GM21576 (cell line): ENCODE results near the gene DGKZ.
"Not testable (repeated sequence)": the region's sequence is repeated elsewhere in the genome, so short reads cannot be mapped to it uniquely, and the experiment has no call there.

Source experiments
- ATAC-seq: cut with Tn5 transposase; IDR thresholded peaks from one replicate; pipeline ENCODE4 v1.9.1; 2021; ENCODE audit warnings: mild to moderate bottlenecking, moderate library complexity; ENCODE audit not compliant: unreplicated experiment

DGKZ gene, protein sequence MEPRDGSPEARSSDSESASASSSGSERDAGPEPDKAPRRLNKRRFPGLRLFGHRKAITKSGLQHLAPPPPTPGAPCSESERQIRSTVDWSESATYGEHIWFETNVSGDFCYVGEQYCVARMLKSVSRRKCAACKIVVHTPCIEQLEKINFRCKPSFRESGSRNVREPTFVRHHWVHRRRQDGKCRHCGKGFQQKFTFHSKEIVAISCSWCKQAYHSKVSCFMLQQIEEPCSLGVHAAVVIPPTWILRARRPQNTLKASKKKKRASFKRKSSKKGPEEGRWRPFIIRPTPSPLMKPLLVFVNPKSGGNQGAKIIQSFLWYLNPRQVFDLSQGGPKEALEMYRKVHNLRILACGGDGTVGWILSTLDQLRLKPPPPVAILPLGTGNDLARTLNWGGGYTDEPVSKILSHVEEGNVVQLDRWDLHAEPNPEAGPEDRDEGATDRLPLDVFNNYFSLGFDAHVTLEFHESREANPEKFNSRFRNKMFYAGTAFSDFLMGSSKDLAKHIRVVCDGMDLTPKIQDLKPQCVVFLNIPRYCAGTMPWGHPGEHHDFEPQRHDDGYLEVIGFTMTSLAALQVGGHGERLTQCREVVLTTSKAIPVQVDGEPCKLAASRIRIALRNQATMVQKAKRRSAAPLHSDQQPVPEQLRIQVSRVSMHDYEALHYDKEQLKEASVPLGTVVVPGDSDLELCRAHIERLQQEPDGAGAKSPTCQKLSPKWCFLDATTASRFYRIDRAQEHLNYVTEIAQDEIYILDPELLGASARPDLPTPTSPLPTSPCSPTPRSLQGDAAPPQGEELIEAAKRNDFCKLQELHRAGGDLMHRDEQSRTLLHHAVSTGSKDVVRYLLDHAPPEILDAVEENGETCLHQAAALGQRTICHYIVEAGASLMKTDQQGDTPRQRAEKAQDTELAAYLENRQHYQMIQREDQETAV

DNA sequence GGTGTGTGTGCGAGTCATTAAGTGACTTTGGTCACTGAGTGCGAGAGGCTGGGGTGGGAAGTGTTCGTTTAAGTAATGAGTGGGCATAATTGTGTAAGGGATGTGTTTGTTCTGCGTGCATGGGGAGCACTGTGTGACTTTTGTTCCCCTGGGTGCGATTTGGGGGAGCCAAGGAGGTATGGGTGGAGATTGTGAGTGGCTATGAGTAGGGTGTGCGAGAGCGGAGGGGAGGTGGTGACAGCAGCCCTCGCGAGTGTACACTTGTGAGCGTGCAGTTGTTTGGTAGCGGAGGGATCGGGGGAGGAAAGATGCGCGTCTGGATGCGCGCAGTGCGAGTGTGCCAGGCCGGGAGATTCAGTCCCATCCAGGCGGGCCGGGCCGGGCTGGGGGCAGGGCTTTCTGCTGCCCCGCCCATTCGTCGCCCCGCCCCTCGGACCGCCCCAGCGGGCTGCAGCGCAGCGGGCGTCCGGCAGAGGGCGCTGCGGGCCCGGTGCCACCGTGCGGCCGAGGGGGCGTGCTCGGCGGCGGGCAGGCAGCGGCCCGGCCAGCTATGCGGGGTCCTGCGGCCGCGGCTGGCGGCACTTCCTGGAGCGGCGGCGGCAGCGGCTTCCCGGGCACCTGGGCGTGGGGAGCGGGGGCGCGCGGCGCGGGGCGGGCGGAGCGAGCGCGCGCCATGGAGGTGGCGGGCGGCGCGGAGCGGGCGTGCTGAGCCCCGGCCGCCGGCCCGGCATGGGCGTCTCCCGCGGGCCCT is at the start of gene DGKZ:
TSS of gene DGKZ (plus strand) at position 578 of the 751 bp plus-strand sequence. CDS start 197 bp downstream, outside the sequence.
- ATAC-seq = peak; percentile 60

DNA sequence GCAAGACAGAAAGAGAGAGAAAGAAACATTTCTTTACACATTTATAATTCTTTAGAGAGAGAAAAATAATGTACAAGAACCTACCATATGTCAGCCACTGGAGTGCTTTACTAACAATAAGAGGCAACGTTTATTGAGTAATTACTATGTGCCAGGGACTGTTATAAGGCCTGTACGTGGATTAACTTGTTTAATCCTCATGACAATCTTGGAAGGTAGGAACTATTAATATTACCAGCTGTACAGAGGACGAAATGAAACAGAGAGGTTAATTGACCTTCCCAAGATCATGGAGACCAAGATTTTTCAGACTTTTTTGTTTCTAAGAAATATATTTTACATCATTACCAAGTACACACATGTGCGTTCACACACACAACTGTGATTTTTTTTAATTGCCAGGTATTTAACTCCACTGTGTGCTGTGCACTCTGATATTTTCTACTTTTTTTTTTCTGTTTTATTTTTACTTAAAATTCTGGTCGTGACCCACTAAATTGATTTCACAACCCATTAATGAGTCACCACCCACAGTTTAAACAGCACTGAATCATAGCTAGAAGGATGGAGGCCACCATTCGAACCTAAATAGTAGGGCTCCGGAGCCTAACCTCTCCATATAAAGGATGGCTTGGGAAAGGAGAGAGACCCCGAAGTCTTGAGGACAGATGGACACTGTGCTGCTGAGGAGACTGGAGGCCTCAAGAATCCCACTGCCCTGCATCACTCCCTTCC is 48.4 kb upstream of the DGKZ start:
- ATAC-seq = no peak

DNA sequence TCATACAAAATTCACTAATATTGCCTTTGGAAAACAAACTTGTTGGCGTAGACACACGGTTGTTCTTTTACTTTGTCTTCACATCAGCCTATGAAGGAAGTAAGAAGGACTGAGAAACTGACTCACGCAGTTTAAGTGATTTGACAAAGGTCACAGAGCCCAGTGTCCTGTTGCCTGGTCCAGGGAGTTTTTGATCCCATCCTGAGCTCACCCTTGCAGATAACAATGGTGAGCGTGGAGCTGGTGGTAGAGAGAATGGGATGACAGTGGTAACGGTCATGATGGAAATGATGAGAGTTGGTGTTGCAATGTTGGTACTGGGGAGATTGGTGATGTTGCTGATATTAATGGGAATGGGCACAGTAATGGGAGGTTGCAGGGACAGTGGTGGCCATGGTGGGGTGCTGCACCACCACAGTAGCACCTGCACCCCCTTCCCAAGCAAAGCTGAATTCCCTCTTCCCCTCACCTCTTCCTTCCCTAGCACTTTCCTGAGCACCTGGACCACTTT is 47.8 kb upstream of the DGKZ start:
- ATAC-seq = no peak

DNA sequence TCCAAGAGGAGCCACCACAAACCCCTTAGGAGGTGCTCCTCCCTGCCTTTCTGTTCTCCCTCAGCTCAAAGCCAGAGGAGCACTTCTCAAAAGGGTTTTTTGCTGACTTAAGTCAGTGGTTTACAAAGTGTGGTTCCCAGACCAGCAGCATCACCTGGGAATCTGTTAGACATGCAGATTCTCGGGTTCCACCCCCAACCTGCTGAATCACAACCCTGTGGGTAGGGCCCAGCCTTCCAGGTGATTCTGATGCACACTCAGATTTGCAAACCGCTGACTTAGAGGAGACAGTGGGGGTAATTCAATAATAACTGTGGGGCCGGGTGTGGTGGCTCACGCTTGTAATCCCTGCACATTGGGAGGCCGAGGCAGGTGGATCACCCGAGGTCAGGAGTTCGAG is 47.0 kb upstream of the DGKZ start:
- ATAC-seq = no peak

DNA sequence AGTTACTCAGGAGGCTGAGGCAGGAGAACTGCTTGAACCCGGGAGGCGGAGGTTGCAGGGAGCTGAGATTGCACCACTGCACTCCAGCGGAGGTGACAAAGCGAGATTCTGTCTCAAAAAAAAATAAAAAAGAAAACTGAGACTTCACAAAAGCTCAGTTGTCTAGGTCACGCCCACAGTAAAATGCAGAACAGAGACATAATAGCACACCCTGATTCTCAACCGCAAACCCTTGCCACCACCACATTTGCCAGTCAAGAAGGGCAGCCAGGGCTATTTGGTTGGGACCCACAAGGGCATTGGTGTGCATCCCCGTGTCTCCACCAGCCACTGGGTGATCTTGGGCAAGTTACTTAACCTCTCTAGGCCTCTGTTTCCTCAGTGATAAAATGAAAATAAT is 44.4 kb upstream of the DGKZ start:
- peak; percentile 95 for ATAC-seq

DNA sequence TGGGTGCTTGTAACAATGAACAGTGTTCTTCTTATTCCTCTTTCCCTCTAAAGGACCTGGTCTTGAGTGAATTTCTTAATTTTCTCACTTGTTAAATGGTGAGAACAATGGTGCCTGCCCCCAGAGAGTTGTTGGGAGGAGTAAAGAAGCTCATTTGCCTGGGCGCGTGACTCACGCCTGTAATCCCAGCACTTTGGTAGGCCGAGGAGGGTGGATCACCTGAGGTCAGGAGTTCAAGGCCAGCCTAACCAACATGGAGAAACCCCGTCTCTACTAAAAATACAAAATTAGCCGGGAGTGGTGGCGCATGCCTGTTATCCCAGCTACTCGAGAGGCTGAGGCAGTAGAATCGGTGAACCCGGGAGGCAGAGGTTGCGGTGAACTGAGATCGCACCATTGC is 43.2 kb upstream of the DGKZ start:
- not testable (repeated sequence) for ATAC-seq

DNA sequence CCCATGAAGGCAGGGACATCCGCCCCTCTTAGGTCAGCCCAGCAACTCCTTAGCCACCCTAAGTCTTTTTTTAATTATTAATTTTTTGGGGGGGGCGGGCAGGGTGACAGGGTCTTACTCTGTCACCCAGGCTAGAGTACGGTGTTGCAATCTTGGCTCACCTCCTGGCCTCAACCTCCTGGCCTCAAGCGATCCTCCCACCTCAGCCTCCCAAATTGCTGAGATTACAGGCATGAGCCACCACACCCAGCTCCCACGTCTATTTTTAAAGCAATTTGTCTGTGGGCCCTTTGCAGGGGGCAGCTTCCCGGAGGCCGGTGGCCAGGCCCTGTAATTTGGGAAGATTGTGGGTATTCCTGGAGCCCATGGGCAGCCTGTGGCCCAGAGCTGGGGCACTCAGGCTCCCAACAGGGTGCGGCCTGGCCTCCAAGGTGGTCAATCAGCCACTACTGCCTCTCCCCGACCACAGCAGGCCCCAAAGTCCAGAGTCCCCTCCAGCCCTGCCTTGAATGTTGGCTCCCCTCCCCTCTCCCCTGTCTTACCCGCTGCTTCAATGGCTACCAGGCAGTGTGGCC is 42.6 kb upstream of the DGKZ start:
- no peak for ATAC-seq

DNA sequence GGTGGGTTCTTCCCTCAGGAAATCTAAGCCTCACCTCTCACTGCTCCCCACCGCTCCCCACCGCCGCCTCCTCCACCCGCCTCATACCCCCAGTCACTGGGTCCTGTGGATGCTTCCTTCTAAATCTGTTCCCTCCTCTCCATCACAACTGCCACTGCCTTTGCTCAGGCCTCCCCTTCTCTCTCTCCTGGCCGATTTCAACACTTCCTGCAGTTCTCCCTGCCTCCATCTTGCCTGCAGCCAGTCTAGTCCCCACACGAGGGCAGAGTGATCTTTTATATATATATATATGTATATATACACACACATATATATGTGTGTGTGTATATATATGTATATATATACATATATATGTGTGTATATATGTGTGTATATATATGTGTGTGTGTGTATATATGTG is 42.0 kb upstream of the DGKZ start:
- no peak for ATAC-seq

DNA sequence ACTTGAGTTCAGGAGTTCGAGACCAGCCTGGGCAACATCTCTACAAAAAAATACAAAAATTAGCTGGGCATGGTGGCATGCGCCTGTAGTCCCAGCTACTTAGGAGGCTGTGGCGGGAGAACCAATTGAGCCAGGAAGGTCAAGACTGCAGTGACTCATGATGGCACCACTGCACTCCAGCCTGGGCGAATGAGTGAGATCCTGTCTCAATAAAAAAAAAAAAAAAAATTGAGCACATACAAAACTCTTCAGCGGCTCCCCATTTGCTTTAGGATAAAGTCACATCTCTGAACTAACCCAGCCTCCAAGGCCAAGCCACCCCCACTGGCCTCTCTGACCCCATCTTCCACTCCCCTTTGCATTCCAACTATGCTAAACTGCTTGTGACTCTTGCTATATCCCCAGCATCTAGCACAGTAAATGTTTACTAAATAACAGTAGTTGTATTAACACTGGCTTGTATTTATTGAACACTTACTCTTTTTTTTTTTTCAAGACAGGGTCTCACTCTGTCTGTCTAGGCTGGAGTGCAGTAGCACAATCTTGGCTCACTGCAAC is 40.9 kb upstream of the DGKZ start:
- ATAC-seq = no peak

DNA sequence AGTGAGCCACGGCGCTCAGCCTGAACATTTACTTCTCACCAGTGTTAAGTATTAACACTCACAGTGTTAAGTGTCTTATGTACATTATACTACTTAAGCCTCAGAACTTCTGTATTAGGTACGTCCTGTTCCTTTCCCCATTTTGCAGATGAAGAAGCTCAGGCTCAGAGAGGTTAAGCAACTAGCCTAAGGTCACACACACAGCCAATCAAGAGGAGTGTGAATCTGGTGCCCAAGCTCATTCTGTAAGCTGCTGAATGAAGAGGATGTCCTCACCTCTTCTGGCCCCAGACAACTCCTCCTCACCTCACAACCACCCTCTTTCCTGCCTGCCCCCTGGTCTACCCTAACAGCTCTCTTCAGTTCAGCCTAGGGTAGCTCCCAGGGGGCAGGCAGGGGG is 39.9 kb upstream of the DGKZ start:
- ATAC-seq = no peak

DNA sequence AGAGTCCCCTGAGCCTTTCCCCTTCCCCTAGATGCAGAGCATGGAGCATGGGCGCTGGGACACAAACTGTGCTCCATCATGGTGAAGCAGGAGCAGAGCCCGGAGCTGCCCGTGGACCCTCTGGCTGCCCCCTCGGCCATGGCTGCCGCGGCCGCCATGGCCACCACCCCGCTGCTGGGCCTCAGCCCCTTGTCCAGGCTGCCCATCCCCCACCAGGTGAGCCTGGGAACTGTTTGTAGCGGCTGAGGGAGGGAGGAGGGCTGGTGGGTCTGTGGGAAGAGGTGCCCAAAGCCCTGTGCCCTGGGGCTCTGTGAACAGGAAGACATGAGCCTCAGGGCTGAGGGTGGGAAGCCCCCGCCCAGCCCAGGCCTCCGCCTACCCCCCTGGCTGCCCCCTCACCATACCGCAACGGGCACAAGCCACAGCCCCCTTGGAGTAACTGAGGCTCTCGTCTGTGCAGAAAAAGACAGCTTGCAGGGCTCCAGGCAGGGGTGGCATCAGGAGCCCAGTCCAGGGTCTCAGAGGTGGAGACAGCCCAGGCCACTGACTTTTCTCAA is 39.4 kb upstream of the DGKZ start:
- ATAC-seq = no peak

DNA sequence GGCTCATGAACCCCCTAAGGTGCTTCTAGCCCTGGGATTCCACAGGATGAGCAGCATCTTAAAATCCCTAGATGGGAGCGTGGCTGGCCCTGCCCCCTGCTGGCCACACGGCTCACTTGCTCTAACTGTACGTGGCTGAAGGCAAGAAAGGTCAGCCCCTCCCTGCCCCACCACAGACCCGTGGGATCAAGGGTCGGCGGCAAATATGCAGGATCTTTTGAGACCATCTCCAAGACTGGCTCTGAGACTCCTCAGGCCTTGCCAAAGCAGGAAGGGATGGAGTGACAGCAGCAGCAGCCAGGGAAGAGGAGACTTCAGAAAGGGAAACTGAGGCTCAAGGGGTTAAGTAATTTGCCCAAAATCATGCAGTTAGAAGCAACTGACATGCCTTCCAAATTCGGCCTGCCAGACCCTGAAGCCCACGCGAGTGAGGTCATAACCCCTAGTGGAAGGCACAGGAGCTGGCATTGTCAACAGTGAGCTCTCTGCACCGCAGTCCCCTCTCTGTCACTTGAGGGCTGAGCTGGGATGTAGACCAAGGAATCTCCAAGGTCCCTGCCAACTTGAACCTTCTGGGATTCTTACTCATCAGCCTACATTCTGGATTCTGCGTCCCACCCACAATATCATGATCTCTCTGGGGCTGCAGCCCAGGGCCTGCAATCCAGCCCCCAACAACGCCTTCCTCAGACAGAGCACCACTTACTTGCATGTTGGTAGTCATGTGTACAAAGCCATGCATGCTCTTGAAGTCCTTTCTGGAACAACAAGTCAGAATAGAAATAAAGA is 38.4 kb upstream of the DGKZ start:
- ATAC-seq = peak; percentile 47

DNA sequence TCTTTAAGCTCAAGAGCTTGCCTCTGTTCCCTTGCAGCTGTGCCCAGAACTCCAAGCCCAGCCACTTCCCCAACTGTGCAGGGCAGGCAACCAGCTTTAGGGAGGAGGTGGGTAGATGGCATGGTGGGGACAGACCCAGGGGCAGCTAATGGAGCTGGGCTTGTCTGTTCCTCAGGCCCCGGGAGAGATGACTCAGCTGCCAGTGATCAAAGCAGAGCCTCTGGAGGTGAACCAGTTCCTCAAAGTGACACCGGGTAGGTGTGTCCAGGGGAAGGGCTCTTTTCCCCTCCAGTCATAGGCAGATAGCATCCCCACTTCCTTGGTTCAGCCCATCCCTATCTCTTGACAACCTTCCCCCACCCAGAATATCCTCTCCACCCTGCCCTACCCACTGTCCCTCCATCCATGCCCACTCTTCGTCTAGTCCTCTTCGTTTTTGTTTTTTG is 37.4 kb upstream of the DGKZ start:
- peak; percentile 66 for ATAC-seq

DNA sequence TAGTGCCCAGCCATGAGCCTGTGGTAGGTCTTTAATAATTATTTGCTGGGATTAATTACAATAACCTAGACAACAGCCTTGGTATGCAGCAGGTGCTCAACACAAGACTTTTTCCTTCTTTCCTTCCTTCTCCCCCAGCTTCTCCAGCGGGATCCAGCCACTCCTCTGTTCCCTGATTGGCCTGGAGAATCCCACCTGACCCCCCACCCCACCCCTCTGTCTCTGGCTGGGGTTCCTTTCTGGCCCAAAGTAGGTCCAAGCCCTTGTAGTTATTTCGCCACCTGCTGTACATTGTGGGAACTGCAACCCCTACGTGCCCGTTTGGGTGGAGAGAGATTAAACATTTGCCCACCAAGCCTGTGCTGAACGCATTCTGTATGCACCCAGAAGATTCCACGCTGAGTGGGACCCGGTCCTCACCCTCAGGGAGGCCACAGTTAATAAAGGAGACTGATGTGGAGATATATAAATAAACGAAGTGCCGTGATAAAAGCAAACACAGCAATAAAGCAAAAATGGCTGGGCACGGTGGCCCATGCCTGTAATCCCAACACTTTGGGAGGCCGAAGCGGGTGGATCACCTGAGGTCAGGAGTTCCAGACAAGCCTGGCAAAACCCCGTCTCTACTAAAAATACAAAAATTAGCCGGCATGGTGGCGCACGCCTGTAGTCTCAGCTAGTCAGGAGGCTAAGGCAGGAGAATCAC is 32.1 kb upstream of the DGKZ start:
- no peak for ATAC-seq

DNA sequence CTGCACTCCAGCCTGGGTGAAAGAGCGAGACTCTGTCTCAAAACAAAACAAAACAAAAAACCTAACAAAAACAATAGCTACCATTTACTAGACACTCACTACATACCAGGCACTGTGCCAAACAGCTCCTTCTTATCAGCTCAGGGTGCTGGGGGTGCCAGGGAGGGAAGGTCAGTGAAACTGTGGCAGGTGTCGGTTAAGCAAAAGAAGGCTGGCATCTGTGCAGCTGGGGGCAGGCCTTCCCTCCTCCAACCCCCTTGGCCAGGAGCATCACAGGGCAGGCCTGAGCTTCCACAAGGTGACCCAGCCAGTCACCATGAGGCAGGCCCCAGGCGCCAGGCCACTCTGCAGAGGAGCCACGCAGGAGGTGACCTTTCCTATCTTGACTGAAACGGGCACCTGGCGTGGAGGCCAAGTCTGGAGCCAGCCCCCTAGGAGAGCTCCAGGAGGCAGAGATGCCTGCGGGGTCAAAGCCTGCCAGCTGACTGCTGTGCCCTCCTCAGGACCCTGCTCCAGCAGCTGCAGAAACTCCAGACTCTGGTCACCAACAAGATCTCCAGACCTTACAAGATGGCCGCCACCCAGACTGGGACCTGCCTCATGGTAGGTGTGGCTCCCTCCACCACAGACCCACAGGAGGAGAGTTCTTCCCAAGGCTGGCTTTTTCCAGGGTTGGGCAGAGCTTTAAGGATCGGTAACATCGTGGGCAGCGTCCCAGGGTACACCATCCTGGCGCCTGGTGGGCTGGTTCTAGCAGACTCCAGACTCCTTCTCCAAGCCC is 31.3 kb upstream of the DGKZ start:
- ATAC-seq = no peak

DNA sequence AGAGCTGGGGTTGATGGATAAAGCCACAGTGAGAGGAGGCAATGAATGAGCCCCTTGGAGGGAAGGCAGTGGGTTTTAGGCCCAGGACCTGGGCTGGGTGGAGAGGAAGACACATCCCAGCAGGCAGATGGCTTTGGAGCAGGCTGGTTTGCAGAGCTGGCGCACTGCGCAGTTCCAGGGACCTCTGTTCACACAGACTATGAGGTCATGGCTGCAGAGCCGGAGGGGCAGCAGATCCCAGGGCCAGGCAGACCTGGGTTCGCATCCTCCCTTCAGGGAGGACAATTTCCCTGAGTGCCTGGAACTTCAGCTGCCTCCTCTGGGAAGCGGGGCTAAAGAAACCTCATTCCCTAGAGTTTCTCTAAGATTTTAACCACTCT is 28.2 kb upstream of the DGKZ start:
- no peak for ATAC-seq

DNA sequence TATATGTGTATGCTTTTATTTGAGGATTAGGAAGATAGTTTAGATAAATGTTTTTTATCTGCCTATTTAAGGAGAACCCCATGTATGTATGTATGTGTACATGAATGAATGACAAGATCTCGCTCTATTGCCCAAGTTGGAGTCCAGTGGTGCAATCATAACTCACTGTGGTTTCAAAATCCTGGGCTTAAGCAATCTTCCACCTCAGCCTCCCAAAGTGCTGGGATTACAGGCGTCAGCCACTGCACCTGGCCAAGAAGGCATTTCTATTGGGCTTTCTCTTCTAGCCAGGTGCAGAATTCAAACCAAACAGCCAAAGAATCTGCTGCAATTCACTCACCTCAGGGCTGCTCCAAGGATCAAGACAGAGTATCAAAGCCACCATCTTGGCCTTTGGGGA is 25.5 kb upstream of the DGKZ start:
- no peak for ATAC-seq
